GM19468 (cell line): Measurements from ENCODE around the gene HTRA1.

Experiments
- ATAC-seq: cut with Tn5 transposase; IDR thresholded peaks from one replicate; pipeline ENCODE4 v1.9.1; 2021; ENCODE audit warnings: mild to moderate bottlenecking, moderate library complexity, moderate number of reproducible peaks; ENCODE audit not compliant: unreplicated experiment; ENCODE audit errors: extremely low read depth

Gene HTRA1

DNA sequence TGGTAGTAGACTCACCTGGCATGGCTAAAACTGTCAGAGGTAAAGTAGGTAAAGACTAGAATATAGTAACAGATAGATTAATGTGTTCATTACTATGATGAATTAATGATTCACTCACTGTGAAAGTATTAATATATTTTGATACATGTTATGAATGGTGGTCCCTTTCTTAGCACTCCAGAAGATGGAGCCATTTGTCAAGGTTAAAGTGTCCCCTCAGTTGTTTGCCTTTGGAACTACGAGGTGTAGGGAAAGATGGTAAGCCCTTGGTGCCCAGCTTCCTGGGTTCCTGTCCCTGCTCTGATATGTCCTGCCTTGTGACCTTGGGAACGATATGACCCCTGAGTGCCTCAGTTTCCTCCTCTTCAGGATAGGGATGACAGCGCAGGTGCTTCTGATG, 49.4 kb downstream of the HTRA1 start:
- no peak for ATAC-seq

DNA sequence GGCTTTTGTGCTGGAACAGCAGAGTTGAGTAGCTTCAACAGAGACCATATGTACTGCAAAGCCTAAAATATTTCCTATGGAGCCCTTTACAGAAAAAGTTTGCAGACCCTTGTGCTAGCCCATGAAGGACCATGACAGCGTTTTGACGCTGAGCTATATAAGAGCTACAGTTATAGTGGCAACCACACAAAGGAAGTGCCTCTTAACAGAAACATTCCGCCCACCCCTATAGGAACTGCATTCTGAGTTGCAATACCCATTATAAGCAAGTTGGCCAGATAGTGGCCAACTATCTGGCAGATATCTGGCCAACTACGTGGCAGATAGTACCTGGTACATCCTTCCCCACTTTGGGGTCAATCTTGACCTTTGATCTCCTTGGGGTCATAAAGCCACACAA, 51.7 kb downstream of the HTRA1 start:
- no peak for ATAC-seq

DNA sequence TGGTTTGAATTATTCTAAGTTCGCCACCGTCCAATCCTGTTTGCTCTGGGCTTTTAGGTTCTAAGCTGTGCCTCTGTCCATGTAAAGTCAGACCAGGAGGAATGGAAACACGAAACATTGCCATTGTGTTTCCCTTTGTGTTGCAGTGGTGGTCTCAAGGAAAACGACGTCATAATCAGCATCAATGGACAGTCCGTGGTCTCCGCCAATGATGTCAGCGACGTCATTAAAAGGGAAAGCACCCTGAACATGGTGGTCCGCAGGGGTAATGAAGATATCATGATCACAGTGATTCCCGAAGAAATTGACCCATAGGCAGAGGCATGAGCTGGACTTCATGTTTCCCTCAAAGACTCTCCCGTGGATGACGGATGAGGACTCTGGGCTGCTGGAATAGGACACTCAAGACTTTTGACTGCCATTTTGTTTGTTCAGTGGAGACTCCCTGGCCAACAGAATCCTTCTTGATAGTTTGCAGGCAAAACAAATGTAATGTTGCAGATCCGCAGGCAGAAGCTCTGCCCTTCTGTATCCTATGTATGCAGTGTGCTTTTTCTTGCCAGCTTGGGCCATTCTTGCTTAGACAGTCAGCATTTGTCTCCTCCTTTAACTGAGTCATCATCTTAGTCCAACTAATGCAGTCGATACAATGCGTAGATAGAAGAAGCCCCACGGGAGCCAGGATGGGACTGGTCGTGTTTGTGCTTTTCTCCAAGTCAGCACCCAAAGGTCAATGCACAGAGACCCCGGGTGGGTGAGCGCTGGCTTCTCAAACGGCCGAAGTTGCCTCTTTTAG, 52.9 kb downstream of the HTRA1 start:
- ATAC-seq, result no peak

DNA sequence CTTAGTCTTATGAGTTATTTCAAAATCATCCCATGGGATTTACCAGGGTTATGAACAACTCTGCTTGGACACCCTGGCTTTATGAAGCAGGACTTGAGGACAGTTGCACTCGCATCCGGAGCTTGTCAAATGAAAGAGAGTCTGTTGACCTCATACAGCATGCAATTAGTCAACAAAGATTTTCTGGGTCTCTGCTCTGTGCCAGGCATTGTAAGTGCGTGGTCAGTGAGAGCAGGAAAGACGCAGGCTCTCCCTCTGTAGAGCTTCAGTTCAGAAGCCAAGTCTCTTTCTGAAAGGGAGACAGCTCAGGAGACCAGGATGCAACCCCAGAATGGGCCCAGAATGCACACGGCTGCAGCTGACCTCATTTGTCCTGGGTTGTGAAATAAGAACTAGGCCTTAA, 53.7 kb downstream of the HTRA1 start:
- no peak for ATAC-seq

DNA sequence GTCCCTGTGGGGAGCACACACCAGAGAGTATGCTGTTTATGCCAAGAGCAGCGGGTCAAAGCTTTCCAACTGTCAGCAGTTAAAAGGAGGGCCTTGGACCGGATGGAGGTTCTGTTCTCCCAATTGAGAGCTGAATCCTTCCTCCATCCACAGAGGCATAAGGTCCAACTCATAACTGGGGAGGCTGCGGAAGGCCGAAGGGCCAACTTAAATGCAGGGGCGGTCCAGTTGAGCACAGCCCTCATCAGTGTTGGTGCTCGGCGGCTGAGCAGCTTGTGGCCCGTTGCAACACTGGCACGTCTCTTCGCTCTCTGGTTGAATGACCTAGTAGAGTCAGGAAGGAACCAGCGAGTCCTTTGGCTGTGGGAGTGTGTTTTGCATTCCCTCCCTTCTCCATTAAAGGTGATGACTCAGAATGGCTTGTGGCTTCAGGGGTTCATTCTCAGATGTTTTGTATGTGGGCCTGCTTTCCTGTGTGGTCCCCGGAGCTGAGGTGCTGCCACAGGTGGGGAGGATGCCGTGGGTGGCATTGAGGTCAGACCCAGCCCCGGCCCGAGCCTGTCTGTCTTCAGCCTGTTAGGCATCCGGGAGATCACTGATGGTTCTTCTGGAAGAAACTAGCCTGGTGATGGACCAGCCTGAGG, 54.4 kb downstream of the HTRA1 start:
- no peak for ATAC-seq

DNA sequence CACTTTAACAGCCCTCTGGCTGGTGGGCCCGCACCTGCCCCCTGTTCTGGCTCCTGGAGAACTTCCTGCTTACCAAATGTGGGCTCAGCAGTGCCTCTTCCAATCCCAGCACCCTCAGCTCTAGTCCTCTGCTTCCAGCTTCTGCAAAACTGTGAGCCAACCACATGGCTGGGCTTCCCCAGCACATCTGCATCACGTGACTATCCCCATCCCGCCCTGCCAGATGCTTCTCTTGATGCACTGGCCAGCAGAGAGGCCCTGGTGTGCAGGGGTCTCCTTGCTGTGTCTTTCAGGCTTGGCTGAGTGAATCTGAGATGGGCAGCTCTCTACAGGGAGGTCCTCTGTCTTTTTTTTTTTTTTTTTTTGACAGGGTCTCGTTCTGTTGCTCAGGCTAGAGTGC, 55.4 kb downstream of the HTRA1 start:
- ATAC-seq, result no peak

DNA sequence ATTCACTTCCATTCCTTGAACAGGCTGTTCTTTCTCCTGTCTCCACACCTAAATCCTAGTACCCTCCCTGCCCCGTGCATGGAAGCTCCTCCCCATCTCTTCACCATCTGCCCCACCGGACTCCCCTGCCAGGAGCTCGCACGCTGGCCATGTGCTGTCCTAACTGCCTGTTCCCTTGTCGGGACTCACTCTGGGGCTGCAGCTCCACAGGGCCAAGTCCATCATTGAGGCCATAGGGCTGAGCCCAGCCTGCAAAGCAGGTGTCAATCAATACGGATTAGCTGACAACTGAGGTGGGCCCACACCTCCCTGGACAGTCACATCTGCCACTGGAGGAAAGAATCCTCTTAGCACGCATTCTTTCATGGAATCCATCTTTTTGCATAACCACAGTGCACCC, 57.8 kb downstream of the HTRA1 start:
- ATAC-seq, result no peak

DNA sequence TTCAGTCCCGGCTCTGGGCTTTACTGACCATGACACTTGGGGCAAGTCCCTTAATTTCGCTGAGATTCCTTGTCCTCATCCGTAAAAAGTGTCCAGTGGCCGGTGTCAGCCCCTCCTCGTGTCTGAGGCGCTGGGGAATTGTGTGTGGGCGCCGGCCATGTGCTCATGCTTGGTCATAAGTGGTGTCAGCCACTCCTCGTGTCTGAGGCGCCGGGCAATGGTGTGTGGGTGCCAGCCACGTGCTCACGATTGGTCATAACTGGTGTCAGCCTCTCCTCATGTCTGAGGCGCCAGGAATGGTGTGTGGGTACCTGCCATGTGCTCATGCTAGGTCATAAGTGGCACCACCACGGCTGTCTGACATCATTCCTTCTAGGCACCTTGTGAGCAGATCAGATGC, 58.5 kb downstream of the HTRA1 start:
- no peak for ATAC-seq

DNA sequence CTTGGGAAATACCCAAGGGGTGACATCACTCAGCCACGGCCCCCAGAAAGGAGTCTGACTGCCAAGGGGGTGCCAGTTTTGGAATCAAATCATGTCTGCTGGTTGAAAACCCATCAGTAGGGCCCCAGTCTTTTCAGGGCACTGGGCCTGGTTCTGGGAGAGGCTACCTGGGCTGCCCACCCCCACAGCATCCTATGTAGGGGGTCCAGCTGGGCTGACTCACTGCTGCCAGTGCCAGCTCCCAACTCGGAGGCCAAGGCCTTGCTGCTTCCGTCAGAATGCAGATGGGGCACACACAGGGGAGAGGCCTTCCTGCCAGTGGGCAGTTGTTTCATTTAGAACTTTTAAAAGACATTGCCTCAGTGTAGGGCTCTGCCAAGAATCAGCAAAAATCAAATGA, 59.7 kb downstream of the HTRA1 start:
- ATAC-seq, result no peak

DNA sequence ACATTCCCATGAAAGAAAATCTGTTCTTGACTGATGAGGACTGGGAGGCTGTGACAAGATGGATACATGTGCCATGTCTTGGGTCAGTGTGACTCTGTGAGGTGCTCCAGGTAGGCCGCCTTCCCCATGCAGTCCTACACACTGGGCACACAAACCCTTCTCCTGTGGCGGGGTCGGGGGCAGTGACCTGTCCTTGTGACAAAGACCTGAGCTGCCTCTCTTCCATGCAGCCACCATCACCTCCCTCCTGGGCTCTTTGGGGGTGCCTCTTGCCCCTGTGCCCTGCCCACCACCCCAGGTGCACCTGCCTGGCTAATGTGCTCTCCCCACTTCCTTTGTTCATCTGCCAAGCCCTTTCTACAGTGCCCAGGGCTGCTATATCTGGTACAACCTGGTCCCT, 63.5 kb downstream of the HTRA1 start:
- no peak for ATAC-seq

DNA sequence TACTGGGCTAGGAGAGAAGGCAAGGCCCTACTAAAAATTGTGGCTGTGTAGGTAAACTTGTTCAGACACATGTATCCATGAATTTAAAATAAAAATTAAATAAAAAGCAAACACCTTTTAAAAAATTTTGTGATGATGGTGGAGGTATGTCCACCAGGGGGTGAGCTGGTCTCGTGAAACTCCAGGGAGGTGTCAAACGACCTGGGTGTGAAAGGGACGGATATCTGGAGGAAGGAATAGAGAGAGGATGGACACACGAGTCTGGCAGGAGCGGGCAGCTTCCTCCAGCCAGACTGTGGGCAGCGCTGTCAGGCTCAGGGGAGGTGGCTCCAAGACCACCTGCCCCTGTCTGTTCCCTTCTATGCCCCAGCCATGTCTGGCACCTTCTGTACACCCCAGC, 64.4 kb downstream of the HTRA1 start:
- ATAC-seq, result no peak

DNA sequence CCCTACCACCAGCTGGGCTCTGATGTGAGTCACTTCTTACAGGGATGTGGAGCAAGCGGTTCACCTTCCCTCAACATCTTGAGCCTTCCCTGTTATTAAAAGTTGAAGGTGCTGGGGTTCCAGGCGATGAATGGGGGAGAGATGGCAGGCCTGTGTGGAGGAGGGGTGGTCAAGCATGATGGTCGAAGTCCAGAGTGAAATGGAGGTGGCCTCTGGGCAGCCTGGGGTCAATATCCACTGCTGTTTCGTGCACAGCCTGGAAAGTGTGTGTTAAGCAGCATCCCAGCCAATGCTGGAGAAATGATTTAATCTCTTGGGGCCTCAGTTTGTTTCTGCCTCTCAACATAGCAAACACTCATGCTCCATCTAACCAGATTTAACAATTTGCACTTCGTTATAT, 65.5 kb downstream of the HTRA1 start:
- no peak for ATAC-seq

DNA sequence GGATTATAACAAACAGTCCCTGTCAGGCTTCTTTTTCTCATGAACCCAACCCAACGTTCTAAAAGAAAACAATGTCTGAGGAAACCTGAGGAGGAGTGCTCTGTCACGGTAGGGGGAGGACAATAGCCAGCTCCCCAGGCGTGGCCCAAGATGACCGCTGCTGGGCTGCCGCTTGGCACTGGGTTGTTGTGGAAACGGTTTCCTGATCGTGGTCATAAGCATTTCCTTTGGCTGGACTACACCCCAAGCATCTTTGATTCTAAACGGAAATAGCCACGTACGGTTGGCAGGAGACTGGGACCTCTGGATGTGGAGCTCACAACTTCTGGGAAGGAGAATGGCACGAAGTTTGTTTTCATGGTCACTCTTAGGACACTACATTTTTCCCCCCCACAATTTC, 68.8 kb downstream of the HTRA1 start:
- no peak for ATAC-seq

DNA sequence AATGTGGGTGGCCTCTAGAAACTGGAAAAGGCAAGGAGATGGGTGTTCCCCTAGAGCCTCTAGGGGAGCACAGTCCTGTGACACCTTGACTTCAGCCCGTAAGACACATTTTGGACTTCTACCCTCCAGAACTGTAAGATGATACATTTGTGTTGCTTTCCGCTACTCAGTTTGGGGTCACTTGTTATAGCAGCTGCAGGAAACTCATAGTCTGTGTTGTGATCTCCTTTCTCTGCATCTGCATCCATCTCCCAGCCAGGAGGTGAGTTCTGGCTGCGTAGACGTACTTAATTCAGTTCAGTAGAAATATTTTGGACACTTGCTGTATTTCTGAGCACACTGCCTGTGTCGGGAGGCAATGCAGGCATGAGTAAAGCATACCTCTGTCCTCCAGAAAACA, 69.9 kb downstream of the HTRA1 start:
- ATAC-seq, result no peak

DNA sequence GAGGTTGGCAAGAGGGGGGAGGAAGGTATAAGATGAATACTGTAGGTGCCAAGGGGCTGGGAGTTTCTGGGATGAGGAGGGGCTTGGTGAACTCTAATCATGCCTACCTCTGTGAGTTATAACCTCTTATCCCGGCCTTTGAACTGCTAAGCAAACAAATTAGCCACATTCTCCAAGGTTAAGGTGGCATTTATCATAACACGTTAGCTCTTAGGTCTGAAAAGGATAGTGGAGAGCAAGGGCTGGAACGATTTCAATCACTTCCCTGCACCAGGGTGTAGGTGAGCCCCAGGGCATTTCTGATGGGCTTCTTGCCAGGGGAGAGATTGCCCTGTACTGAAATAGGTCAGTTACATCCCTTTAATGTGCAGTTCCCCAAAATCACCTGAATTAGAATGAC, 70.6 kb downstream of the HTRA1 start:
- no peak for ATAC-seq

DNA sequence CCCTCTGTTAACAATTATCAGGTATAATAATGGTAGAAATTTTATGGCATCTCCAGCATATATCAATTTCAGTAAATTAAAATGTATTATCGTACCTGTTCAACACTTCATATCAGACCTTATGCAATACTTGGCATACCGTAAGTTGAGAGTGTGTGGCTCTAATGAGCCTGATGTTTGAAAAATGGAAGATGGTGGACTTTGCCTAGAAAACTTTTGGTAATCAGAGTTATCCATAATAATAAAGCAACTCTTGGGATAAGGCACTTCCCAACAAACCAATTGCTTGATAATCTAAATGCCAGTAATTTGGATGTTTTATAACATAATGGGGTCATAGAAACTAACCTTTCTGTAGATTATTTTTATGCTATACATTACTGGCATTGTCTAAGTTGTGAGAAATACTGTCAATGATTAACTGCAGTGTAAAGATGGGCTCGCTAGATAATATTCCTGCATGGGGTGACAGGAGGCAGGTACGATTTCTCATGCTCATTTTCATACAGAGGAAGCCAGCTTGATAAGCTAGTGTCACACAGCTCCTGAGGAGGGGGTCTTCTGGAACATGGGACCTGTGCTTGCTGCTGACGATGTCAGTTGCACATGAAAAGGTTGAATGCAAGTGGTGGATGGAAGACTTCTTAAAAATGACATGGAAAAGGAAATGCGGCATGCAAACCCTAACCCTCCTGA, 71.4 kb downstream of the HTRA1 start:
- no peak for ATAC-seq

DNA sequence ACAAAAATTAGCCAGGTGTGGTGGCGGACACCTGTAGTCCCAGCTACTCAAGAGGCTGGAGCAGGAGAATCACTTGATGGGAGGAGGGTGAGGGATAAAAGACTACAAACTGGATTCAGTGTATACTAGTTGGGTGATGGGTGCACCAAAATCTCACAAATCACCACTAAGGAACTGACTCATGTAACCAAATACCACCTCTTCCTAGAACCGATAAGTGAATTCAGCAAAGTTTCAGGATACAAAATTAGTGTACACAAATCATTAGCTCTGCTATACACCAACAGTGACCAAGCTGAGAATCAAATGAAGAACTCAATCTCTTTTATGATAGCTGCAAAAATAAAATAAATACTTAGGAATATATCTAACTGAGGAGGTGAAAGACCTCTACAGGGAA, 76.2 kb downstream of the HTRA1 start:
- ATAC-seq, result no peak

DNA sequence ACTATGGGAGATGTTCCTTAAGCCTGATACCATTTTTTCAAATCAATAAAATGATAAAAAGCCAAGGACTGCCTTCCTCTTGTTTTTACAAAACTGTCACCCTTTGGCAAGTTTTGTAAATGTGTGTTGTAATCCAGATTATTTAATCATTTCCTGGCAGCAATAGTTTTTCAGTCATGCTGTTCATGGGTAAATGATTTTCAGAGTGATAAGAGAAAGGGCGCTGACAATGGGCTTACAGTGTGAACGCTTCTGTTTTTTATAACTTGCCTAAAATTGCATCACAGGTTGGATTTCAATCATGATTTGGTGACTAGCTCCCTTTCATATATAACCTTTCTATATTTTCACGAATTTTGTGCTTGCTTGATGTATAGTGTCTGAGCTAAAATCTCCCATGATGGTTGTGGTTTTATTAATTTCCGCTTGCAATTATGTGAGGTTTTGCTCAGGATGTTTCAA, 80.2 kb downstream of the HTRA1 start:
- ATAC-seq, result no peak

DNA sequence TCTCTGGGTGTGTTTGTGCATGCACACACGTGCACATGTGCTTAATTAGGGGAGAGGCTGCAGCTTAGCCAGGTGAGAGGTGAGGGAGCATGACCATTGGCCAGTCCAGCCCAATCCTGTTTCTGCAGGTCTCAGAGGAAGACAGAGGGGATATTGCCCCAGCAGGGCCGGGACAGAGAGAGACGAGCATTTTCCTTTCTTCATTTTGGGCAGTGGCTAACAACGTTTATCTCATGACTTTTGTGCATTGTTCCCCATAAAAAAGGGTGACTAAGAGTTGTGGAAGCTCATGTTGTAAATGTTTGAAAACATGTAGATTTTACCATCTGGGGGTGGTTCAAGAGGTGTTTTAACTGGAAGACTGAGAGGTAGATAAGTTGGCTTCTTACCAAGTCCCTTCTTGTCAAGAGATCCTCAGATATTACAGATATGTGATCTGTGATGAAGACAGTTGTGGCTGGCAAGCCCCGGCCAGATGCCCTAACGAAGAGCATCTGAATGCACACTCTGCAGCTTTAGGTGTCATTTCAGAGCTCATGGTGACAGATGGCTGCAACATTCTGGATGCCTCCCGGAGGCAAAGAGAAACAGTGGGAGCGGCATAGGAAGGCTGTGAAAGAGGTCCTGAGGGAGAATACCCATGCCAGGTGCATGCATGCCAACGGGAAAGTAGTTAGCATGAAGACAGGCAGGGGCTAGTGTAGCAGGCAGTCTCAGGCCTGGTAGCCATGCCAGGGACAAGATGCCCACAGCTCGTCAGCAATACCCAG, 82.5 kb downstream of the HTRA1 start:
- no peak for ATAC-seq

DNA sequence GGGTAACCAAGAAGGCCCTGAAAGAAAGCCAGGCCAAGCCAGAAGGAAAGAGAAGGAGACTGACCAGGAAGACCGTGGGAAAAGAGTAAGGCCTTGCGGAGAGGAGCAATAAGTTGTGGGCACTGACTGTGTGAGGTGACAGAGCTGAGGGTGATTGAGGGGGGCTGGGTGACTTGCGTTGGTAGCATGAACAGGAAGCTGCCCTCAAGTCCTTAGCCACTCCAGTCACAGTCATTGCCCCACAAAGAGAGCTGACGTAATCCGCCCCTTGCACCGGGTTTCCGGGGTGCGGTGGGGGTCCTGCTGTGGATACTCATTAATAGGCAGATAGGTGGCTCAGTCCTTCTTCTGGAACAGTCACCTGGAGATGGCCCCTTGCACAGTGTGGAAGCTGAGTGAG, 83.1 kb downstream of the HTRA1 start:
- no peak for ATAC-seq

DNA sequence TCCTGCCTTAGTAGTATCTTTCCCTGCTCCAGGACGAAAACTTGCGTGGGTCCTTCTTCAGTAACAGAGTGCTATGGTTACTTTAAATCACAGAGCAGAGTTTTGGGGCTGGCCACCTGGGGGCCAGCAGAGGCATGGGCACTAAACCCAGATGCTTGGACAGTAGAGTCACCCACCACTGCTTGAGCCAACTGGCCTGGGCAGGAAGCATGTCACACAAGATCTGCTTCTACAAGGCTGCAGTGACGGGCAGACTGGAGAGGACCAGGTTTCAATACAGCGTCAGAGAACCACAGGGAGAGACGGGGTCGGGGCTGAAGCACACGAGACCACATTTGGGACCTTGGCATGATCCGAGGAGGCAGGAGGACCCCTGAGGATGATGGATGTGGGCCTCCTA, 84.9 kb downstream of the HTRA1 start:
- ATAC-seq, result no peak
